NCI-H2227 (cell line): ENCODE data around the gene ZNF124.
A peak's percentile ranks its signal among the peaks of the same experiment; 100 is the strongest.

ENCODE experiments used
- DNase-seq: peaks from one replicate; lab custom pipeline; 2025; ENCODE audit not compliant: unreplicated experiment; lab: John Stamatoyannopoulos, UW

ZNF124 gene

GRCh38 chr1:247114351-247115140 lies 57.3 kb downstream of the ZNF124 start:
- DNase-seq: no peak

GRCh38 chr1:247113733-247114271 lies 58.0 kb downstream of the ZNF124 start:
- no peak for DNase-seq

- DNase-seq: no peak
These were observed 58.7 kb downstream of the ZNF124 start for GRCh38 chr1:247113094-247113497.

GRCh38 chr1:247112479-247112781 lies 59.4 kb downstream of the ZNF124 start:
- DNase-seq: no peak

GRCh38 chr1:247111700-247112478 lies 59.9 kb downstream of the ZNF124 start:
- peak; percentile 51 for DNase-seq

GRCh38 chr1:247111259-247111699 lies 60.5 kb downstream of the ZNF124 start:
- no peak for DNase-seq

- no peak for DNase-seq
These were observed 61.1 kb downstream of the ZNF124 start for GRCh38 chr1:247110627-247111258.

GRCh38 chr1:247107694-247108093 lies 64.1 kb downstream of the ZNF124 start:
- DNase-seq: no peak

GRCh38 chr1:247105966-247106365 lies 65.9 kb downstream of the ZNF124 start:
- DNase-seq: no peak
